Body of pancreas (tissue), 4 donors: ENCODE data around the gene PDZD4.

Experiments
- CTCF ChIP-seq, 7 experiments: fragments of 450-650 bp in 4 of 7; fragments of 200-600 bp in 3 of 7; sonication (generic) in 3 of 7; IDR thresholded peaks; one replicate each; pipeline ENCODE4 v1.5.1; 2016 to 2019; ENCODE audit warnings: antibody characterized with exemption in 7 of 7
- POLR2A ChIP-seq, 3 donors: fragments of 450-650 bp; IDR thresholded peaks; one replicate each; pipeline ENCODE4 v1.6.1; 2016; ENCODE audit warnings: antibody characterized with exemption in 3 of 3, mild to moderate bottlenecking in 2 of 3

GRCh38 chrX:153870288-153870690 is 39.9 kb upstream of the PDZD4 start:
- TF ChIP-seq CTCF (IDR thresholded peaks at IDR 0.05): no peak
- TF ChIP-seq POLR2A (IDR thresholded peaks at IDR 0.05): no peak
